ENCODE results near the gene EHMT1. TPM values are rescaled to one million over a fixed set of nuclear protein-coding genes. Genes with fewer than 3 reads are reported as not detected.

The EHMT1 gene
- total RNA-seq, 1 experiment from 2014 or later, result 112 TPM

DNA sequence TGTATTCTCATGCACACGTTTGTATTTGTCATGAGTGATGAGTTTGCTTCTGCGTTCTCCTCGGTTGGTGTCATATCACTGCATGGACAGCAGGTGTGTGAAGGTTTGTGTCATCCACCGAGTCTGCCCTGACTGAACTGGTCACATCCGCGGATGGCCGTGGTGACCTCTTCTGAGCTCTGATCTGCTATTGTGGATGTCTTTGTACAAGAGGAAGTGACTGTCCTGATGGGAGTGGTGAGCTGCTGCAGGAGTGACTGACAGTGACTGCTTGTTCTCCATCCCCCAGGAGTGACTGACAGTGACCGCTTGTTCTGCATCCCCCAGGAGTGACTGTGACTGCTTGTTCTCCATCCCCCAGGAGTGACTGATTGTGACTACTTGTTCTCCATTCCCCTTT, 69.9 kb downstream of the EHMT1 start:
- Histone ChIP-seq H3K14ac (ENCODE audit: insufficient read depth, low read length) (no peak overlapping the region), H4K20me1 (ENCODE audit: control insufficient read depth, insufficient read depth, insufficient read length) (no peaks in the 10 kb centered on the region), H2BK120ac (ENCODE audit: low read depth, low read length, poor library complexity, severe bottlenecking) (no peak overlapping the region), H3K27ac (ENCODE audit: insufficient read length, low read depth, low read length) (no peak overlapping the region), H3K4me2 (ENCODE audit: insufficient read depth, insufficient read length, low read length) (no peak overlapping the region), H3K79me1 (ENCODE audit: insufficient read depth, low read depth, low read length, poor library complexity, severe bottlenecking) (peaks cover 4% of the 10 kb centered on the region), H2AFZ (ENCODE audit: low read length) (no peak overlapping the region), H3T11ph (ENCODE audit: low read length) (no peak overlapping the region), H4K5ac (ENCODE audit: insufficient read length, low read depth, low read length) (no peak overlapping the region), H2BK20ac (ENCODE audit: low read depth, low read length, poor library complexity, severe bottlenecking) (no peak overlapping the region), H3K4ac (ENCODE audit: low read depth, low read length) (no peak overlapping the region), H3K9me3 (ENCODE audit: control insufficient read depth, low read depth, low read length) (no peaks in the 10 kb centered on the region), H3K79me2 (ENCODE audit: insufficient read depth, low read length) (peaks cover 42% of the 10 kb centered on the region; the same call in 1 of the 2 replicates), H3K9ac (ENCODE audit: extremely low read depth, insufficient read length, low read length) (no peak overlapping the region), H3K18ac (ENCODE audit: insufficient read length, low read depth, low read length) (no peak overlapping the region), H3K56ac (ENCODE audit: insufficient read length, low read depth, low read length) (no peak overlapping the region), H4K91ac (ENCODE audit: insufficient read length, low read depth, low read length) (no peak overlapping the region), H4K8ac (replicated peaks; ENCODE audit: insufficient read length, low read depth, low read length) (no peak overlapping the region), H2BK12ac (ENCODE audit: insufficient read length, low read depth, low read length) (no peak overlapping the region), H3K23me2 (ENCODE audit: insufficient read length, low read depth, low read length, poor library complexity, severe bottlenecking) (no peaks in the 10 kb centered on the region), H2BK15ac (ENCODE audit: low read depth, low read length) (no peak overlapping the region), H3K23ac (ENCODE audit: insufficient read length, low read depth, low read length) (no peak overlapping the region), H3K27me3 (ENCODE audit: insufficient read depth, low read length) (no peaks in the 10 kb centered on the region), H2AK5ac (ENCODE audit: insufficient read length, low read length) (no peak overlapping the region), H2BK5ac (ENCODE audit: insufficient read length, low read length) (no peak overlapping the region), H3K4me1 (ENCODE audit: insufficient read depth, low read length) (peaks cover 8% of the 10 kb centered on the region; the same call in 1 of the 2 replicates)
- H3K4me1 Mint-ChIP-seq, result peaks cover 53 to 60% of the 10 kb centered on the region in 2 experiments
- DNase-seq, result no peak
- TF ChIP-seq, protein P1, sequence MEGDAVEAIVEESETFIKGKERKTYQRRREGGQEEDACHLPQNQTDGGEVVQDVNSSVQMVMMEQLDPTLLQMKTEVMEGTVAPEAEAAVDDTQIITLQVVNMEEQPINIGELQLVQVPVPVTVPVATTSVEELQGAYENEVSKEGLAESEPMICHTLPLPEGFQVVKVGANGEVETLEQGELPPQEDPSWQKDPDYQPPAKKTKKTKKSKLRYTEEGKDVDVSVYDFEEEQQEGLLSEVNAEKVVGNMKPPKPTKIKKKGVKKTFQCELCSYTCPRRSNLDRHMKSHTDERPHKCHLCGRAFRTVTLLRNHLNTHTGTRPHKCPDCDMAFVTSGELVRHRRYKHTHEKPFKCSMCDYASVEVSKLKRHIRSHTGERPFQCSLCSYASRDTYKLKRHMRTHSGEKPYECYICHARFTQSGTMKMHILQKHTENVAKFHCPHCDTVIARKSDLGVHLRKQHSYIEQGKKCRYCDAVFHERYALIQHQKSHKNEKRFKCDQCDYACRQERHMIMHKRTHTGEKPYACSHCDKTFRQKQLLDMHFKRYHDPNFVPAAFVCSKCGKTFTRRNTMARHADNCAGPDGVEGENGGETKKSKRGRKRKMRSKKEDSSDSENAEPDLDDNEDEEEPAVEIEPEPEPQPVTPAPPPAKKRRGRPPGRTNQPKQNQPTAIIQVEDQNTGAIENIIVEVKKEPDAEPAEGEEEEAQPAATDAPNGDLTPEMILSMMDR (conservative IDR thresholded peaks at IDR 0.05), result no peak
- no peak overlapping the region for H3K4me3 Mint-ChIP-seq
- H3K36me3 Mint-ChIP-seq (ENCODE audit: insufficient read depth in 1 of 3, low read depth in 3 of 3), result peaks cover 0 to 3% (median 2%) of the 10 kb centered on the region in 3 experiments; a peak in 3 of 7 replicates
- no peaks in the 10 kb centered on the region for H3K27me3 Mint-ChIP-seq (ENCODE audit: low read depth)
- H3K9me3 Mint-ChIP-seq, result no peaks in the 10 kb centered on the region
- H3K27ac Mint-ChIP-seq, result peak overlapping the region in 1 of 3 experiments; percentile 81; a peak in 3 of 7 replicates
- no CpG with 5 or more reads among the region's 8 CpGs for WGBS (ENCODE audit: extremely low coverage, insufficient read length, low lambda C conversion rate)

All from H9 (cell line).